ENCODE data around the gene FBXL17. TPM values are rescaled to one million over a fixed set of nuclear protein-coding genes. Genes with fewer than 3 reads are reported as not detected.

The FBXL17 gene
- total and polyA plus RNA-seq, 2 donors (not counting 1 experiment from before 2014, with no cell fraction given), result 7.3 to 40.3 TPM

GRCh38 chr5:108367679-108368334 is 14.1 kb downstream of the FBXL17 start:
- 98% methylated on average over 5 of the region's 8 CpGs for WGBS (ENCODE audit: insufficient coverage)
- Mint-ChIP-seq H3K4me3 (no peak overlapping the region), H3K4me1 (peaks cover 13% of the 10 kb centered on the region), H3K27ac (no peak overlapping the region), H3K27me3 (no peaks in the 10 kb centered on the region), H3K9me3 (ENCODE audit: insufficient read depth) (no peaks in the 10 kb centered on the region)
- Histone ChIP-seq H3K4me3 (ENCODE audit: control extremely low read depth in 1 of 5, extremely low read depth in 1 of 5, insufficient read depth in 1 of 5, low read depth in 2 of 5, low read length in 4 of 5) (no peak overlapping the region), H3K27ac (ENCODE audit: low read length in 2 of 2) (no peak overlapping the region), H3K27me3 (replicated peaks in 1 of 4; ENCODE audit: control extremely low read depth in 1 of 4, control insufficient read depth in 3 of 4, insufficient read depth in 4 of 4, low read length in 3 of 4) (no peaks in the 10 kb centered on the region), H3K4me1 (ENCODE audit: control insufficient read depth in 2 of 2, insufficient read depth in 2 of 2, low read length in 2 of 2) (no peaks in the 10 kb centered on the region), H3K9me3 (ENCODE audit: control extremely low read depth in 1 of 3, control insufficient read depth in 2 of 3, insufficient read depth in 1 of 3, low read length in 2 of 3) (peaks cover 0 to 6% (median 1%) of the 10 kb centered on the region in 3 donors), H2AFZ (ENCODE audit: insufficient read depth, low read depth, low read length, poor library complexity, severe bottlenecking) (no peak overlapping the region), H3K9ac (ENCODE audit: low read length) (no peak overlapping the region), H3K4me2 (replicated peaks; ENCODE audit: low read depth, low read length, poor library complexity, severe bottlenecking) (no peak overlapping the region), H4K20me1 (ENCODE audit: control insufficient read depth, insufficient read depth, low read length, poor library complexity, severe bottlenecking) (peaks cover 23% of the 10 kb centered on the region), H3K36me3 (replicated peaks in 1 of 2; ENCODE audit: control extremely low read depth in 1 of 2, control insufficient read depth in 1 of 2, extremely low read depth in 1 of 2, insufficient read depth in 2 of 2, low read length in 1 of 2) (peaks cover 3 to 13% of the 10 kb centered on the region in 2 experiments), H3K79me2 (ENCODE audit: control insufficient read depth, insufficient read depth, low read length) (peaks cover 32% of the 10 kb centered on the region)
- intact Hi-C loops (cut with micrococcal nuclease), result no loop called here
- ChIA-PET POLR2A (no interaction called here), CTCF (interaction anchor here (0.7 kb wide), 1 partner anchor 108 kb away, joined by 3 read pairs; no protein-coding TSS in a partner anchor)
- ATAC-seq (ENCODE audit: low read depth), result no peak
- no peak for TF ChIP-seq EZH2 (IDR thresholded peaks at IDR 0.05; ENCODE audit: borderline replicate concordance, insufficient read depth, low read depth, low read length, poor library complexity, severe bottlenecking)
- no peak for TF ChIP-seq CTCF (IDR thresholded peaks at IDR 0.05)
- DNase-seq, result no peak

GRCh38 chr5:108366500-108366899 is 15.4 kb downstream of the FBXL17 start:
- intact Hi-C loops (cut with micrococcal nuclease), result no loop called here
- Histone ChIP-seq H3K4me2 (replicated peaks; ENCODE audit: low read depth, low read length, poor library complexity, severe bottlenecking) (no peak overlapping the region), H3K79me2 (ENCODE audit: control insufficient read depth, insufficient read depth, low read length) (peaks cover 19% of the 10 kb centered on the region), H2AFZ (ENCODE audit: insufficient read depth, low read depth, low read length, poor library complexity, severe bottlenecking) (no peak overlapping the region), H3K27ac (ENCODE audit: low read length in 2 of 2) (no peak overlapping the region), H4K20me1 (ENCODE audit: control insufficient read depth, insufficient read depth, low read length, poor library complexity, severe bottlenecking) (peaks cover 17% of the 10 kb centered on the region), H3K4me1 (ENCODE audit: control insufficient read depth in 2 of 2, insufficient read depth in 2 of 2, low read length in 2 of 2) (no peaks in the 10 kb centered on the region), H3K9me3 (ENCODE audit: control extremely low read depth in 1 of 3, control insufficient read depth in 2 of 3, insufficient read depth in 1 of 3, low read length in 2 of 3) (no peaks in the 10 kb centered on the region), H3K27me3 (replicated peaks in 1 of 4; ENCODE audit: control extremely low read depth in 1 of 4, control insufficient read depth in 3 of 4, insufficient read depth in 4 of 4, low read length in 3 of 4) (no peaks in the 10 kb centered on the region), H3K4me3 (ENCODE audit: control extremely low read depth in 1 of 5, extremely low read depth in 1 of 5, insufficient read depth in 1 of 5, low read depth in 2 of 5, low read length in 4 of 5) (no peak overlapping the region), H3K9ac (ENCODE audit: low read length) (no peak overlapping the region), H3K36me3 (replicated peaks in 1 of 2; ENCODE audit: control extremely low read depth in 1 of 2, control insufficient read depth in 1 of 2, extremely low read depth in 1 of 2, insufficient read depth in 2 of 2, low read length in 1 of 2) (peaks cover 4 to 13% of the 10 kb centered on the region in 2 experiments)
- Mint-ChIP-seq H3K27ac (no peak overlapping the region), H3K27me3 (no peaks in the 10 kb centered on the region), H3K9me3 (ENCODE audit: insufficient read depth) (no peaks in the 10 kb centered on the region), H3K4me1 (peaks cover 4% of the 10 kb centered on the region), H3K4me3 (no peak overlapping the region)
- TF ChIP-seq EZH2 (IDR thresholded peaks at IDR 0.05; ENCODE audit: borderline replicate concordance, insufficient read depth, low read depth, low read length, poor library complexity, severe bottlenecking) (no peak), CTCF (IDR thresholded peaks at IDR 0.05) (no peak)
- DNase-seq (no peak), ATAC-seq (ENCODE audit: low read depth) (no peak)
- WGBS (ENCODE audit: insufficient coverage), result no CpG with 5 or more reads among the region's 2 CpGs
- ChIA-PET POLR2A (no interaction called here), CTCF (interaction anchor here (0.6 kb wide), 1 partner anchor 341 kb away, joined by 3 read pairs; no protein-coding TSS in a partner anchor)
